GM12874 (cell line): ENCODE measurements around the gene IRF3.

ENCODE experiments used
- TF ChIP-seq, protein P1 (sequence below): IDR thresholded peaks from 2 replicates; pipeline ENCODE4 v1.5.1; 2011; ENCODE audit warnings: low read depth, mild to moderate bottlenecking, control low read depth, low read length, moderate library complexity; ENCODE audit not compliant: insufficient read depth

Gene IRF3

DNA sequence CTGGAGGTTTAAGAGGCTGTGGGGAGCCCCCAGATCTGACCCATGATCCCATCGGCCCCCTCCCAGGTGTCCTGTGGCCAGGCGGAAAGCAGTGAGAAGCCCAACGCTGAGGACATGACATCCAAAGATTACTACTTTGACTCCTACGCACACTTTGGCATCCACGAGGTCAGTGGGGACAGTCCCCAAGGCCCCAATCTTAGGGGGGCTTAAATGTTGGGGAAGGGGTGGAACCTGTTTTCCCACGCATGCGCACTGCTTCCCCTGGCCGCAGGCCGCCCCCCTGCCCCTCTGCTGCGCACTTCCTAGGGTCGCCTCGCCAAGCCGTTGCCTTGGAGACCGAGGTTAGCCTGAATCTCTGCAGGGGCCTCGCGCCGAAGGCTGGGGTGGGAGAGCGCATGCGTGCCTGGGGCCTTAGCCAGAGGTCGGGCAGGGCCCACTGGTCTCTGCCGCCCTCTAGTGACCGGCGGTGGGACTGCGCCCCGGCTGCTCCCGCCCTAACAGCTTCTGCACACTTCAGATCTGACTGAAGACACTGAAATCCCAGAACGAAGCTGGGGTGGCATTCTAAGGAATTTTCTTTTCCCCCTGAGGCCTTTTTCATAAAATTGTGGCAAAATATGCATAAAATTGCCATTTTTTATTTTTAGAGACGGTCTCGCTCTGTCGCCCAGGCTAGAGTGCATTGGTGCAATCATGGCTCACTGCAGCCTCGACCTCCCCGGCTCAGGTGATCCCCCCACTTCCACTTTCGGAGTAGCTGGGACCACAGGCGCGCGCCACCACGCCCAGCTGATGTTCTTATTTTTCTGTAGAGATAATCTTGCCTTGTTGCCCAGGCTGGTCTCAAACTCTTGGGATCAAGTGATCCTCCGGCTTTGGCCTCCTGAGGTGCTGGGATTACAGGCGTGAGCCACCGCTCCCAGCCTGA lies 15.0 kb upstream of the IRF3 start:
- TF ChIP-seq, protein P1, sequence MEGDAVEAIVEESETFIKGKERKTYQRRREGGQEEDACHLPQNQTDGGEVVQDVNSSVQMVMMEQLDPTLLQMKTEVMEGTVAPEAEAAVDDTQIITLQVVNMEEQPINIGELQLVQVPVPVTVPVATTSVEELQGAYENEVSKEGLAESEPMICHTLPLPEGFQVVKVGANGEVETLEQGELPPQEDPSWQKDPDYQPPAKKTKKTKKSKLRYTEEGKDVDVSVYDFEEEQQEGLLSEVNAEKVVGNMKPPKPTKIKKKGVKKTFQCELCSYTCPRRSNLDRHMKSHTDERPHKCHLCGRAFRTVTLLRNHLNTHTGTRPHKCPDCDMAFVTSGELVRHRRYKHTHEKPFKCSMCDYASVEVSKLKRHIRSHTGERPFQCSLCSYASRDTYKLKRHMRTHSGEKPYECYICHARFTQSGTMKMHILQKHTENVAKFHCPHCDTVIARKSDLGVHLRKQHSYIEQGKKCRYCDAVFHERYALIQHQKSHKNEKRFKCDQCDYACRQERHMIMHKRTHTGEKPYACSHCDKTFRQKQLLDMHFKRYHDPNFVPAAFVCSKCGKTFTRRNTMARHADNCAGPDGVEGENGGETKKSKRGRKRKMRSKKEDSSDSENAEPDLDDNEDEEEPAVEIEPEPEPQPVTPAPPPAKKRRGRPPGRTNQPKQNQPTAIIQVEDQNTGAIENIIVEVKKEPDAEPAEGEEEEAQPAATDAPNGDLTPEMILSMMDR = peak; percentile 100

DNA sequence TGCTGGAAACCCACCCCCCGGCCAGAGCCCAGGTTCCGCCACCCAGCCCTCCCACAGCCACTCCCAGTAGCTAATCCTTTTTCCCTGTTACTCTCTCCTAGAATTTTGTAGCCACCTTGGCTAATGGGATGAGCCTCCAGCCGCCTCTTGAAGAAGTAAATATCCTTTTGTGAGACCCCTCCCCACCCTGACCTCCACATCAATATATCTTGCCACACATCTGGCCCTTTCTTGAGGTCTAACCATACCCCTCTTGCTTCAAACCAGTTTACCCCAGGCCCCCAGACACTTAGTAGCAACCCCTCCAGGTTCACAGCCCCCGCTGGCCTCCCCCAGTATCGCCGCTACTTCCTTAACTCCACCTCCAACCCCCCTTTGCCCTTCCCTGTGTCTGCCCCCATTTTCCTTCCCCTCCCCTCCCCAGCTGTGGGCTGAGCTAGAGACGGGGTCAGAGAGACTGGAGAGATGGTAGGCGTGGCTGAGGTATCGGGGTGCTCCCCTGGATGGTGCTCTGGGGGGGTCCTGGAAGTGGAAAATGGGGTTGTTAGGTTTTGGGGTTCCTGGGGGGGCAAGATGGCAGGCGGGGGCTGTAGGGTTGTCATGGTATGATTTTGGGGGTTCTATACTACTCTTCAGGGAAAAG lies 14.2 kb upstream of the IRF3 start:
- TF ChIP-seq, protein P1 = 0 out of 2 replicates have a peak, but pooled peaks have one; percentile 5

GRCh38 chr19:49678985-49679770 lies 13.5 kb upstream of the IRF3 start:
- TF ChIP-seq, protein P1 = no peak

DNA sequence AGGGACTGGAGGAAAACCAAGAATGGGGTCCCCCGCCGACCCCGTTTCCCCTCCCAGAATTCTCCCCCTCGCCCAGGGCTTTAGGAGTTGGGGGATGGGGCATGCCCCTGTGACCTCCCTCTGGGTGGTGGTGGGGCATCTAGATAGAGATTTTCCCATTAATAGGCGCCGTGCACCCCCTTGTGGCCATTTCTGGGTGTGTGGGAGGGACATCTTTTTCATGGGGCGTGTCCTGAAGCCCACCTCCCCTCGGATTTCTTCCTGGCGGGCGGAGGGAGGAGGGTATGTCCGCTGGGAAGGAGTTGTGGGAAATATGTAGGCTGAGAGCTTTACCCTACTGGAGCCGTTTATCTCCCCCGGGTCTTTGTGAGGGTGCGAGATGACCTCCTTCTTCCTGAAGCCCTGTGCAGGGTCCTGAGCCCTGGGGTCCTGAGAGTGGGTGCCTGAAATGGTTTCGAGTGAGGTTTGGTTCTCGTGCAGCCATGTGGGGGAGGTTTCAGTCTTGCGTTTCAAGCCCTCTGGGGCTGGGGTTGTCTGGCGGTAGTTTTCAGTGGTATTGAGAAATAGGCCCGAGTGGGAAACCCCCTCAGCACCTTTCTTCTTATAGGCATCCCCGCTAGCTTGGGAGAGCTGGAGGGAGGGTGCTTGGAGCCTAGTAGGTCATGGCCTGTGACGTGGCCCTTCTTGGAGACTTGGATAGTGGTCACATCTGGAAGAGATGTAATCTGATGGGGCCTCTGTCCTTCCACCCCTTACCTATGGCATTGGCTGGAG lies 12.4 kb upstream of the IRF3 start:
- TF ChIP-seq, protein P1 = peak; percentile 61

GRCh38 chr19:49677231-49677900 lies 11.7 kb upstream of the IRF3 start, which contains the start of gene PRMT1:
TSS of gene PRMT1 (plus strand) at chr19:49677271. CDS start at chr19:49677281, 10 bp downstream.
- TF ChIP-seq, protein P1 = no peak

DNA sequence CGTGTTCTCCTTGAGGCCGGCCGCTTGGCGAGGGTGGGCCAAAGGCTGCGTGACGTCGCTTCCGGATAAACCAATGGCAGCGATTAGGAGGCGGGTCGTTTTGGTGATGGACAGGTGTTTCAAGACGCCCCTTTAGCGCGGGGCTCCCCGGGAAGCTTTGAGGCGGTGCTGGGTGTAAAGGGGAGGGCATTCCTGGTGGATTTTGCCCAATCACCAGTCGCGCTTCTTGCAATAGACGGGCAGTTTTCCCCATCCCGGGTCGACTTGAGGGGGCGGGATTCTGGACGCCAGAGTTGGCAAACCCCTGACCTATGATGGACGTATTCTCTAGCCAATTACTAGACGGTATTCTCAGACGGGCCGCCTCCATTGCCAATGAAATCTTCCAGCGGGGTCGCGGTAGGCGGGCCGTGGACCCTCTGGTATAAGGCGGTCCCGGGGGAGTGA lies 11.2 kb upstream of the IRF3 start:
- TF ChIP-seq, protein P1 = no peak
